CD14-positive monocyte (primary cell): ENCODE measurements around the gene TMEM79. TPM values are rescaled to one million over a fixed set of nuclear protein-coding genes. Genes with fewer than 3 reads are reported as not detected.
A peak's percentile ranks its signal among the peaks of the same experiment; 100 is the strongest.

Source experiments
- DNase-seq, 3 donors: peaks; one replicate each; pipeline ENCODE4 v3.0.0-alpha.2; 2011 to 2022
- H2AFZ ChIP-seq: 2 replicates; pipeline ENCODE4 v1.6.0; 2012; ENCODE audit warnings: mild to moderate bottlenecking, low read depth, low read length, inconsistent platforms; ENCODE audit not compliant: insufficient read depth, poor library complexity, severe bottlenecking
- H3K27ac ChIP-seq, 2 donors: 1 replicate in 1 of 2; 2 replicates in 1 of 2; pipeline ENCODE4 v1.5.1; 2012 to 2013; ENCODE audit warnings: low read length in 2 of 2, control low read depth in 1 of 2, inconsistent platforms in 1 of 2, low read depth in 1 of 2, mild to moderate bottlenecking in 1 of 2
- H3K27me3 ChIP-seq, 2 donors: one replicate each; pipeline versions ENCODE4 v1.6.0 to v1.6.1; 2011 to 2013; ENCODE audit warnings: low read length in 2 of 2; ENCODE audit not compliant: control insufficient read depth in 2 of 2, insufficient read depth in 2 of 2
- H3K36me3 ChIP-seq, 2 donors: replicated peaks in 1 of 2; 1 replicate in 1 of 2; 2 replicates in 1 of 2; pipeline versions ENCODE4 v1.5.1 to v1.6.1; 2012 to 2013; ENCODE audit warnings: low read length in 2 of 2, control low read depth in 1 of 2, inconsistent platforms in 1 of 2, mild to moderate bottlenecking in 1 of 2; ENCODE audit not compliant: insufficient read depth in 2 of 2, control insufficient read depth in 1 of 2
- H3K4me1 ChIP-seq, 2 donors: 1 replicate in 1 of 2; 2 replicates in 1 of 2; pipeline versions ENCODE4 v1.5.1 to v1.6.1; 2012 to 2013; ENCODE audit warnings: low read length in 2 of 2, control low read depth in 1 of 2, inconsistent platforms in 1 of 2, mild to moderate bottlenecking in 1 of 2, moderate library complexity in 1 of 2; ENCODE audit not compliant: insufficient read depth in 2 of 2, control insufficient read depth in 1 of 2
- H3K4me2 ChIP-seq: replicated peaks from 2 replicates; pipeline ENCODE3; 2012; ENCODE audit warnings: low read length, moderate library complexity, mild to moderate bottlenecking; ENCODE audit not compliant: poor library complexity, severe bottlenecking; ENCODE audit errors: extremely low read depth
- H3K4me3 ChIP-seq, 3 experiments: fragments of 200-600 bp in 1 of 3; sonication (generic) in 1 of 3; replicated peaks in 1 of 3; 1 replicate in 2 of 3; 2 replicates in 1 of 3; pipeline ENCODE4 v1.5.1; 2011 to 2013; ENCODE audit warnings: low read length in 3 of 3, mild to moderate bottlenecking in 3 of 3, control low read depth in 2 of 3, low read depth in 2 of 3, inconsistent platforms in 1 of 3, moderate library complexity in 1 of 3
- H3K79me2 ChIP-seq: 2 replicates; pipeline ENCODE4 v1.6.0; 2012; ENCODE audit warnings: mild to moderate bottlenecking, control low read depth, inconsistent platforms, low read length, moderate library complexity; ENCODE audit not compliant: insufficient read depth
- H3K9ac ChIP-seq: 2 replicates; pipeline ENCODE4 v1.6.0; 2017; ENCODE audit warnings: low read length, mild to moderate bottlenecking; ENCODE audit not compliant: insufficient read depth, poor library complexity, severe bottlenecking
- H3K9me3 ChIP-seq, 2 donors: replicated peaks in 1 of 2; 1 replicate in 1 of 2; 2 replicates in 1 of 2; pipeline versions ENCODE4 v1.5.1 to v1.6.1; 2012 to 2013; ENCODE audit warnings: low read length in 2 of 2, control low read depth in 1 of 2; ENCODE audit not compliant: control insufficient read depth in 1 of 2, insufficient read depth in 1 of 2
- H4K20me1 ChIP-seq: 2 replicates; pipeline ENCODE4 v1.6.0; 2012; ENCODE audit warnings: mild to moderate bottlenecking, low read length, control low read depth, moderate library complexity; ENCODE audit not compliant: insufficient read depth
- H3K27ac Mint-ChIP-seq, 7 donors: one replicate each; pipeline ENCODE4 v1.8.0; 2020; ENCODE audit warnings: mild to moderate bottlenecking in 7 of 7, mixed read lengths in 7 of 7, moderate library complexity in 6 of 7, inconsistent platforms in 2 of 7
- H3K27me3 Mint-ChIP-seq, 3 donors: one replicate each; pipeline ENCODE4 v1.8.0; 2021 to 2022; ENCODE audit warnings: low read depth in 3 of 3, mild to moderate bottlenecking in 3 of 3, mixed read lengths in 3 of 3, moderate library complexity in 3 of 3, inconsistent platforms in 1 of 3
- H3K36me3 Mint-ChIP-seq, 2 donors: one replicate each; pipeline ENCODE4 v1.8.0; 2020; ENCODE audit warnings: mixed read lengths in 2 of 2, inconsistent platforms in 1 of 2, mild to moderate bottlenecking in 1 of 2
- H3K4me1 Mint-ChIP-seq: one replicate; pipeline ENCODE4 v1.8.0; 2020; ENCODE audit warnings: mild to moderate bottlenecking, mixed read lengths
- H3K4me3 Mint-ChIP-seq, 2 donors: one replicate each; pipeline ENCODE4 v1.8.0; 2020; ENCODE audit warnings: mild to moderate bottlenecking in 2 of 2, mixed read lengths in 2 of 2, moderate library complexity in 1 of 2
- H3K9me3 Mint-ChIP-seq, 7 donors: one replicate each; pipeline ENCODE4 v1.8.0; 2020 to 2022; ENCODE audit warnings: mixed read lengths in 7 of 7, mild to moderate bottlenecking in 6 of 7, moderate library complexity in 6 of 7, inconsistent platforms in 2 of 7
- CTCF ChIP-seq: fragments of 200-600 bp; IDR thresholded peaks from one replicate; pipeline ENCODE4 v1.8.0; 2022; ENCODE audit warnings: antibody characterized with exemption, mild to moderate bottlenecking
- WGBS: methylation state at CpG from one replicate; pipeline ENCODE4 v1.1.5; 2013; ENCODE audit warnings: missing lambda C conversion rate; ENCODE audit not compliant: insufficient coverage; 5-methylcytosine and 5-hydroxymethylcytosine counted together
- intact Hi-C, 2 donors: fragments of 100-400 bp; cut with micrococcal nuclease; formaldehyde crosslinking; loops; one replicate each; pipeline versions ENCODE4 v1.15.0 to v1.15.1; 2023
- polyA plus RNA-seq, 3 donors: library from polyadenylated mRNA; depleted of rRNA in 1 of 3; unstranded in 2 of 3; stranded (reverse) in 1 of 3; fragments of 300-500 nt in 2 of 3; fragments of >200 nt in 1 of 3; fragmentation: Illumina TruSeq in 2 of 3; gene quantifications; 1 replicate in 2 of 3; 2 replicates in 1 of 3; pipeline ENCODE4 v1.2.3, GENCODE V29; 2012 to 2021

TMEM79 gene
- polyA plus RNA-seq, 3 donors = 1.2 to 12.0 (median 1.4) TPM

DNA sequence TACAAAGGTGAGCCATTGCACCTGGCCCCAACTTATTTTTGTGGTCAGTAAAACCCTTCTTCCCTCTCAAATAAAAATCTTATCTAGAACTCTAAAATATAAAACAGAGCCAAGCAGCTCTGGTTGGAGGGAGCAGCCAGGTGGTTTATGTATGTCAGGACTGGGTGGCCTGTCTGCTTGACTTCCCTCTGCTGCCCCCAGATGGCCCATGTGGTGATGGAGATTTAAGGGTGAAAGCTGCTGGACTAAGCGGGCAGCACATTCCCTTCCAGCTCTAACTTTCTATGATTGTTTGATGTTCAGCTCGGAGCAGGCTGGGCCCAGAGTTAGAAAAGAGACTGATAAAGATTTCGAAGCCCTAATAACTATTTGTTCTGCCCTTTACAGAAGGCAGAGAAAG is 24.3 kb upstream of the TMEM79 start:
- Histone ChIP-seq H3K79me2 (peaks cover 5% of the 10 kb centered on the region), H2AFZ (no peak overlapping the region), H3K4me3 (no peak overlapping the region), H3K27me3 (no peaks in the 10 kb centered on the region), H3K9ac (no peak overlapping the region), H3K27ac (no peak overlapping the region), H3K4me1 (no peaks in the 10 kb centered on the region), H4K20me1 (peaks cover 57% of the 10 kb centered on the region), H3K9me3 (no peaks in the 10 kb centered on the region), H3K36me3 (peaks cover 90 to 94% of the 10 kb centered on the region in 2 donors), H3K4me2 (no peak overlapping the region)
- Mint-ChIP-seq H3K4me3 (no peak overlapping the region), H3K27ac (no peak overlapping the region), H3K4me1 (no peaks in the 10 kb centered on the region), H3K27me3 (no peaks in the 10 kb centered on the region), H3K9me3 (peaks cover 0 to 1% (median 0%) of the 10 kb centered on the region in 7 donors), H3K36me3 (peaks cover 76 to 97% of the 10 kb centered on the region in 2 donors)
- no peak for TF ChIP-seq CTCF
- intact Hi-C loops = loop anchor here in 1 of 2 donors (5.0 kb wide), 1 partner anchor 47 kb away; no protein-coding TSS in a partner anchor
- no peak for DNase-seq
- no CpG with 5 or more reads among the region's 3 CpGs for WGBS

- intact Hi-C loops = loop anchor here in 1 of 2 donors (5.0 kb wide), 1 partner anchor 46 kb away; no protein-coding TSS in a partner anchor
- Mint-ChIP-seq H3K4me3 (no peak overlapping the region), H3K27me3 (no peaks in the 10 kb centered on the region), H3K36me3 (peaks cover 85 to 99% of the 10 kb centered on the region in 2 donors), H3K27ac (peak overlapping the region in 3 of 7 donors; percentile 18 to 76 (median 54)), H3K9me3 (peaks cover 0 to 3% (median 0%) of the 10 kb centered on the region in 7 donors), H3K4me1 (no peaks in the 10 kb centered on the region)
- H3K9me3 ChIP-seq = no peaks in the 10 kb centered on the region
- no peak overlapping the region for H3K4me3 ChIP-seq
- no peaks in the 10 kb centered on the region for H3K27me3 ChIP-seq
- H3K79me2 ChIP-seq = peaks cover 5% of the 10 kb centered on the region
- H4K20me1 ChIP-seq = peaks cover 67% of the 10 kb centered on the region
- no peak overlapping the region for H2AFZ ChIP-seq
- H3K36me3 ChIP-seq = peaks cover 96 to 100% of the 10 kb centered on the region in 2 donors
- TF ChIP-seq CTCF = no peak
- H3K4me2 ChIP-seq = no peak overlapping the region
- WGBS = 100% methylated on average over 1 of the region's 2 CpGs
- DNase-seq = no peak
- no peak overlapping the region for H3K9ac ChIP-seq
- H3K27ac ChIP-seq = no peak overlapping the region
- H3K4me1 ChIP-seq = no peaks in the 10 kb centered on the region
These were observed 23.2 kb upstream of the TMEM79 start for GRCh38 chr1:156260896-156261295.
